Measurements from ENCODE around the gene TMEM272.

GRCh38 chr13:51778392-51778791 is 66.6 kb downstream of the TMEM272 start:
- TF ChIP-seq CTCF (IDR thresholded peaks at IDR 0.05) (no peak), POLR2A (IDR thresholded peaks at IDR 0.05; ENCODE audit: low read depth) (no peak)

Measured in esophagus muscularis mucosa (tissue), 3 donors.